ENCODE data around the gene HOXA10.

GRCh38 chr7:27186668-27187474, 12.8 kb upstream of the HOXA10 start:
- TF ChIP-seq CTCF (conservative IDR thresholded peaks at IDR 0.05 in 1 of 2, IDR thresholded peaks at IDR 0.05 in 1 of 2; ENCODE audit: low read depth in 1 of 2, low read length in 2 of 2) (no peak), EZH2 (IDR thresholded peaks at IDR 0.05; ENCODE audit: low read length, missing control alignments) (no peak)
